IMR-90 (cell line): ENCODE data around the gene MGA.

Source experiments
- BHLHE40 ChIP-seq: fragments of 150-350 bp; IDR thresholded peaks from 2 replicates; pipeline ENCODE4 v1.6.1; 2016; ENCODE audit warnings: mild to moderate bottlenecking, low read depth, low read length
- FOS ChIP-seq: fragments of 150-350 bp; IDR thresholded peaks from 2 replicates; pipeline ENCODE4 v1.6.1; 2016; ENCODE audit warnings: low read depth, low read length
- MAFK ChIP-seq: IDR thresholded peaks from 2 replicates; pipeline ENCODE4 v1.6.1; 2012; ENCODE audit warnings: low read depth, low read length, improper control_type of control experiment
- MXI1 ChIP-seq: IDR thresholded peaks from 2 replicates; pipeline ENCODE4 v1.6.1; 2012; ENCODE audit warnings: low read depth, mild to moderate bottlenecking, low read length, moderate library complexity, borderline replicate concordance
- POLR2A ChIP-seq: IDR thresholded peaks from 2 replicates; pipeline ENCODE4 v1.6.1; 2012; ENCODE audit warnings: mild to moderate bottlenecking, low read depth, low read length
- SMC3 ChIP-seq: fragments of 150-350 bp; IDR thresholded peaks from 2 replicates; pipeline ENCODE4 v1.6.1; 2016; ENCODE audit warnings: low read depth, mild to moderate bottlenecking, antibody characterized with exemption, low read length, moderate library complexity
- TF ChIP-seq, protein P1 (sequence below): conservative IDR thresholded peaks from 2 replicates; pipeline ENCODE4 v1.5.1; 2012; ENCODE audit warnings: mild to moderate bottlenecking, low read depth, low read length, improper control_type of control experiment
- TF ChIP-seq, protein P2 (sequence below): fragments of 150-350 bp; IDR thresholded peaks from 2 replicates; pipeline ENCODE4 v1.6.1; 2017; ENCODE audit warnings: mild to moderate bottlenecking, antibody characterized with exemption, low read length, low read depth

DNA sequence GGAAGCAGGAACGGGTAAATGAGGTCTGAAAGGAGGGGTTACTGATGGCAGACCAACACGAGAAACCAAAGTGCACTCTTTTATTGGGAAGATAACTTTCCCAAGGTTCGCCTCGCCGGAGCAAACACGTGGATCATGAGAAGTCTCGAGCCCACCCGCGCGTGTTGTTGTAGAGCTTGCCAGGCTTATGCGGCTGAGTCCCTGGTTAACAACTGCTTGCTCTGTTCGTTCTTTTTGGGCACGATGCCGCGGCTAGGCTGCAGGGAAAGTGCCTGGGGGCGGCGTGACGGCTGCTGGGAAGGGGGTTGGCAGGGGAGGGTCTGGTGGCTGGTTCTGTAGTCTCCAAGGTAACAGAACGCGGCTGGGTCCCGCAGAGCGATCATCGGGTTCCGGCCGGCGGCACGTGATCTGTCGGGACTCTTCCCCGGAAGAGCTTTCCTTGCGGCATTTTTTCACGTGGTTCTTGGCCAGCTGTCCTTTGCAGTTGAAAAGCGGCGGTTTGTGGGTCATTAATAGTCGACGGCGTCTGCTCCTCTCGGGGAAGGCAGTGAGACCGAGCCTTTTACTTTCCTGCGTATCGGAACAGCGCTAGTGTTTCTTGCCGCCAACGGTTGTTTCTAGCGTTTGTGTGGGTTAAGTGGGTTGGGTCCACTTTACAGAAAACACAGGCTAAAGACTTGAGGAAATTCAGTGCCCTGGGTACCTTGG, 1.5 kb downstream of the MGA start:
- TF ChIP-seq, protein P1, sequence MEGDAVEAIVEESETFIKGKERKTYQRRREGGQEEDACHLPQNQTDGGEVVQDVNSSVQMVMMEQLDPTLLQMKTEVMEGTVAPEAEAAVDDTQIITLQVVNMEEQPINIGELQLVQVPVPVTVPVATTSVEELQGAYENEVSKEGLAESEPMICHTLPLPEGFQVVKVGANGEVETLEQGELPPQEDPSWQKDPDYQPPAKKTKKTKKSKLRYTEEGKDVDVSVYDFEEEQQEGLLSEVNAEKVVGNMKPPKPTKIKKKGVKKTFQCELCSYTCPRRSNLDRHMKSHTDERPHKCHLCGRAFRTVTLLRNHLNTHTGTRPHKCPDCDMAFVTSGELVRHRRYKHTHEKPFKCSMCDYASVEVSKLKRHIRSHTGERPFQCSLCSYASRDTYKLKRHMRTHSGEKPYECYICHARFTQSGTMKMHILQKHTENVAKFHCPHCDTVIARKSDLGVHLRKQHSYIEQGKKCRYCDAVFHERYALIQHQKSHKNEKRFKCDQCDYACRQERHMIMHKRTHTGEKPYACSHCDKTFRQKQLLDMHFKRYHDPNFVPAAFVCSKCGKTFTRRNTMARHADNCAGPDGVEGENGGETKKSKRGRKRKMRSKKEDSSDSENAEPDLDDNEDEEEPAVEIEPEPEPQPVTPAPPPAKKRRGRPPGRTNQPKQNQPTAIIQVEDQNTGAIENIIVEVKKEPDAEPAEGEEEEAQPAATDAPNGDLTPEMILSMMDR, result no peak
- TF ChIP-seq FOS (no peak), POLR2A (no peak), SMC3 (no peak), BHLHE40 (peak; percentile 88), MAFK (no peak), MXI1 (peak; percentile 91)
- TF ChIP-seq, protein P2, sequence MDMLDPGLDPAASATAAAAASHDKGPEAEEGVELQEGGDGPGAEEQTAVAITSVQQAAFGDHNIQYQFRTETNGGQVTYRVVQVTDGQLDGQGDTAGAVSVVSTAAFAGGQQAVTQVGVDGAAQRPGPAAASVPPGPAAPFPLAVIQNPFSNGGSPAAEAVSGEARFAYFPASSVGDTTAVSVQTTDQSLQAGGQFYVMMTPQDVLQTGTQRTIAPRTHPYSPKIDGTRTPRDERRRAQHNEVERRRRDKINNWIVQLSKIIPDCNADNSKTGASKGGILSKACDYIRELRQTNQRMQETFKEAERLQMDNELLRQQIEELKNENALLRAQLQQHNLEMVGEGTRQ, result peak; percentile 97
